HG03045 (cell line): Measurements from ENCODE around the gene ACTN1.

Source experiments
- ATAC-seq: cut with Tn5 transposase; IDR thresholded peaks from one replicate; pipeline ENCODE4 v1.9.1; 2021; ENCODE audit warnings: mild to moderate bottlenecking, moderate library complexity; ENCODE audit not compliant: unreplicated experiment

The ACTN1 gene

DNA sequence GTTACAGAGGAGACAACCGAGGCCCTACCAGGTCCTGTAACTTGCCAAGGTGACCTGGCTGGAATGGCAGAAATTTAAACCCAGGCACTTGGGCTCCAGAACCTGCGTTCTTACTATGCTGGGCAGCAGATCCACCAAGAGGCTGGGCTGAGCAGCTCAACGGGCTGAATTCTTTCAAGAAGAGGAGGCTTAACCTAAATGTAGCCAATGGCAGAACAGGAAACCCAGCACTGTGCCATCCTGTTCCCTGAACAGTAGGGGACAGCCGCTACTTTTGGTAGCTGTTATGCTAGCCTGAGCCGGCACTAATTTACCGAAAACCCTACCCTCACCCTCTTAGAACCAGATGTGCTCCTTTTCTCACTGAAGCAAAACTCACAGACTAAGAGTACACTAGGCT lies 86.1 kb downstream of the ACTN1 start:
- no peak for ATAC-seq

GRCh38 chr14:68891851-68892660 lies 87.0 kb downstream of the ACTN1 start:
- no peak for ATAC-seq

DNA sequence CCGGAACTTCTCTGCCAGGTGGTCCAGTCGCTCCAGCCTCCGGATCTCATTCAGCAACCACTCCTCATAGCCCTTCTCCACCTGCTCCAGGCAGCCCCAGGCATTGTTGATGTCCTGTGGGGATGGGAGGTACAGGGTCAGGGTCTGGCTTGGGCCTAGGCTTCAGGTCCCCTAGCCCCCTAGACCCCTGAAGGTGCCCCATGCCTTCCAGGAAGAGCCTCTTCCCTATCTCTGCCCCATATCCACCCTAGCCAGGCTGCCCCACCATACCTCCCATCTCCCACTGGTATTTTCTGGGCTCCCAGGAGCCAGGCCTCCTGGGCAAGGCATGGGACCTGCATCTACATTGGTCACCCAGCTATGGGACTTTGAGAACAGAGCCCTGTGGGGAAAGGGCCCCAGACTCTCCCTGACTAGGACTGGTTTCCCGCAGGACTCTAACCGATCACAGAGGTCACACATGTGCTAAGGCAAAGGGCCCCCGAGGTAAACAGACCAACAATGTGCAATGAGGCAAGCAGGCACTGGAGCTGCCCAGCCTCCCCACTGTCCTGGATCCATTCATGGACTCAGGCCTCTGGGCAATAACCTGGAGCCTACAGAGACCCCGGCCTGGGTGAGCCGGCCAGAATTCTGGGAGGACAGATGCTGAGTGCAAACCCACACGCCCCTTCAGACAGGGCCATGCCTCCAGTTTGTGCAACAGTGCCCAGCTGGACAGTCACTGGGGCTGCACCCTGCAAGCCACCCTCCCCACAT lies 88.8 kb downstream of the ACTN1 start:
- no peak for ATAC-seq

- no peak for ATAC-seq
Observed at GRCh38 chr14:68888883-68889282, 90.2 kb downstream of the ACTN1 start.

- ATAC-seq, result no peak
Observed at GRCh38 chr14:68888025-68888850, 90.9 kb downstream of the ACTN1 start.

DNA sequence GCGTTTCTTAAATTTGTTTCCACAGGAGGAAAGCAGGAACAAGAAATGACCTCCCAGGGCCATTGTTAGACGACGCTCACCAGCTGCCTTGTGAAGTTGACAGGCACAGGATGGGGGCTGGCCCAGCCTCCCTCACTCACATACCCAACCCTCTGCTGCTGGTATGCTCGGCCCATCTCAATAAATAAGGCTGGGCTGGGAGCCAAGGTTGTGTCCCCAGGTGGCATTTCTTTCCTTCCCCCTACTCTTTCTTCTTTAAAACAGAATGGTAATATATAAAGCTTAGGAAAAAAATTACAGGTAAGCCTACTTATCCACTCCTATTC lies 93.0 kb downstream of the ACTN1 start:
- no peak for ATAC-seq

DNA sequence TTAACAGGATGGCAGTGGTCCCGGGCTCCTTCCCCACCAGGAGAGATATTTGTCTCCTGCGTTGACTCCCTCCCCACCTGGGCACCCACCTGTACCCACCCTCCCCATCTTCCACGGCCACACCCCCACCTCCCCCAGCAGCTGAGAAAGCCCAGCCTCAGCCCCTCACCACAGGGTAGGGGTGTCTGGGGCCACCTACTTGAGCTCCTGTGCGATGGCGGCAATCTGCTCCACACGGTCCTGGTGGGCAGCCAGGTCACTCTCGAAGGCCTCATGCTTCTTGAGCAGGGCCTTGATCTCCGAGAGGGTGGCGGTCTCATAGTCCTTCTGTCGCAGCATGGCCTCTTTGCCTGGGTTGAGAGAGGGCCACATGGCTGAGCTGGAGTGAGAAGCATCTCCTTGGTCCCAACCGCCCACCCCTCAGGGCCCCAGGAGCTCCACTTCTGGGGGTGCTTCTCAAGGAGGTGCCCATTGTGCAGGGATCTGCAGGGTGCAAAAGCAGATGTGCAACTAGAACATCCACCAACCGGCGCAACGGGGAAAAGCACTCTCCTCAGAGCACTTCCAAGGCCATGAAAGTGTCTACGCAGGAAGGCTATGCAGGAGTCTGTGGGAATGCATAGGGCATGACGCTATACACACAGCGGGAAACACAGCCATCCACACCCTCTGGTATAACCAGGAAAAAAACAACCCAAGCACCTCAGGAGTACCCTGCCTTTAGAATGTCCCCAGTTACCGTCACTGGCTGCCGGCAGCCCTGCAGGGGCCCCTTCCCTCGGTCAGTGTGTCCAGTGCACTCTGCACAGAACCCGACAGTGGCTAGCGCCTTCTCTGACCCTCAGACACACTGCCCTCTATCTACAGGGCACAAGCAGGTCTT lies 93.6 kb downstream of the ACTN1 start:
- no peak for ATAC-seq

DNA sequence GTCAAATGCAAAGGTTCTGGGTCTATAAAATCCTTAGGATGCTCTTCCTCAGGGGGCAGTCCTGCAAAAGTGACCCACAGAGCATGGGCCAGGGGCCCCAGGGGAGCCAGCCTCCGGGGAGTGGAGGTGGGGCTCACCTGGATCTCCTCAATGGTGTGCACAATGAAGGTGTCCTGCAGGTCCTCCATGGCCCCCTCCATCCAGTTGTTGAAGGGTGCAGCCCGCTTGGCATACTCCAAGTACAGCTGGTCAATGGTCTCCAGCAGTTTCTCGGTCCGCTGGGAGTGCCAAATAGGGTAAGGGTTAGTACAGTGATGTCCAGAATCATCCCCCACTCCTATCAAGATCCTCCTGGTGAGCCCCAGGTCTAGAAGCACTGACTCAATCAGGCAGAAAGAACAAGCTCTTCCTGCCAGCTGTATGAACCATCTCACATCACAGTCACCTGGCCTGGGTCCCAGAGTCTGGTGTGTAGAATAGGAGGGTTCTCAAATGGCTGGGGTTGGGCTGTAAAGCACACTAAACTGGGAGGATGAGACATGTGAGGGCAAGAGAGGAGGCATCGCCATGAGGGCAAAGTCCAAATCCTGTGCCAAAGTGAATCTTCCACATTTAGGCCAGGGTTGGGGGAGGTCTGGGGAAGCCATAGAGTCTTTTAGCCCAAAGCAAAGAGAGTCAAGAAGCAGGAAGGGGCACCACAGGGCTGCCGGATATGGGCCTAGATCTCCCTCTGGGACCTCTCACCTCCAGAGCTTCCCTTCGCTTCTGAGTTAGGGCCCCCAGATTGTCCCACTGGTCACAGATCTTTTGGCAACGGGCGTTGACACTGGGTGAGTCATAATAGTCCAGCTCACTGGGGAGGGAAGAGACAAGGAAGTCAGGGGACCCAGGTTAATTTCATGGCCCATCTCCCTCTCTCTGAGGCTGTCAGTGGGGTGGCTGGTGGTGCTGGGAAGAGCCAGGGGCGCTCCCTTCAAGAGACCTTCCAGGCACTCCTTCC lies 94.8 kb downstream of the ACTN1 start:
- no peak for ATAC-seq

DNA sequence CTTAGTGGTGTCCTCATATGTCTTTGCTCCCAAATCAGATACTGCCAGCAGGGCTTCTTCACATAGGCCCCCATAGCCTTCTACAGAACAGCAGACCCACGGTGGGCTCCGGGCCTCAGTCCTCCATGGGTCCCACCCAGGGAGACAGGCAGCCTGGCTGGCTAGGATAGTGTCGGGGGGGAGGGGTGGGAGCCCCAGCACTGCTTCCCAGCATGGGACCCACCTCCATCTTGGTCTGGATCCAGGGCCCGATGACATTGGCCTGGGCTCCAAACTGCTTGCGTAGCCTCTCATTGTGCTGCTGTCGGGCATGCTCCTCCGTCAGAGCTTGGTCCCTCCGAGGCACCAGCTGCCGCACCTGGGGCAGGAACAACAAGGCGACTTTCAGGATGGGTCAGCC lies 96.9 kb downstream of the ACTN1 start:
- ATAC-seq, result no peak

DNA sequence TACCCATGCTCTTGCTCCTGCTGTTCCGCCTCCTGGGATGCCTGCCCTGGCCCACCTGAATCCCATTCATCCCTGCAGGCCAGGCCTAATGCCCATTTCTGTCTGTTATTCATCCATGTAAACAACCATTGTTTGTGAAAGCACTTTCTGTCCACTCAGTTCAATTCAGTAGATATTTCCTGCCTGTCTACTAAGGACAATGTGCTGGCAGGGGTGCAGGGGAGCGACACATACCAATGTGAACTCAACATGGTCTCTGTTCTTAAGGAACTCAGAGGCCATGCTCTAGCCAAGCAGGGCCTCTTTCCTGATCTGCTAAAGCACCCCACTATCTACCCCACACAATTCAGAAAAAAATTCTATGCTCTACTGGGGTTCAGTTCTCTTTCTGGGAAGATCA lies 97.7 kb downstream of the ACTN1 start:
- no peak for ATAC-seq

DNA sequence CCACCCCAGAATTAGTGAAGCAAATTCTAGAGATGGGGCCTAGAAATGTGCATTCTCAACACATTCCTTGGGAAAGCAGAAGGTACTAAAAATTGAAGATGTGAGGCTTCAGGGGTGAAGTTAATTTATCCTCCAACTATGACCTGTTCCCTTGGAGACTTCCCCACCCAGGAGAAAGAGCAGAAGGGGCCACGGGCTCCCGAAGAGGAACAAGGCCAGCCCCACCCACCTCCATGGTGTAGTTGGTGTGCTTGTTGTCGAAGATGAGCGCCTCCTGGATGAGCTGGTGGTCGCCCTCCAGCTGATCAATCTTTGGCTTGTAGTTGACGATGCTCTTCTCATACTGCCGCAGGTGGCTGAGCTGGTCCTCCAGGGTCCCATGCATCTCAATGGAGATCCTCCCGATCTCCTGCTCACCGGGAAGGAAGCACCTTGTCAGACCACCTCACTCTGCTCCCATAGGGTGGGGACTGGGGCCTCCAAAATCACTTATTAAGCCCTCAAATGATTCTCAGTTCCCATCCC lies 98.5 kb downstream of the ACTN1 start:
- ATAC-seq, result no peak

GRCh38 chr14:68879841-68880575 lies 99.1 kb downstream of the ACTN1 start:
- no peak for ATAC-seq

DNA sequence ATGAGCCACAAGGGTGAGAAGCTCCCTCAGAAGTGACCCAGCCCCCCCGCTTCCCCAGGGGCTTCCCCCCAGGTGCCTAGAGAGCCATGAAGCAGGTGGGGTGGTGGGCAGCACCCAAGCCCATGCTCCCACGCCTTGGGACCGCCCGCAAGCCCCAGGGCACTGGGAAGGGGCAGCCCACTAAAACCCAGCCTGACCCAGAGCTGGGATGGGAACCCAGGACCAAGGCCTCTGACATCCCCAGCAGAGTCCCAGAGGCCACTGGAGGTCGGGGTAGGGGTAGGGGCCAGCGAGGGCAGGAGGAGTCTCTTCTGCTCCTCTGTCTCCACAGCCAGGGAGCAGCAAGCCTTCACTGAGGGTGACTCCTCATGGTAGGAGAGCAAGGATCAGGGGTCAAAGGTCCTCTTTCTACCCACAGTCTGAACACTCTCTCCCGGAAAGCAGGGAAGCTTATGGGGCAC lies 99.8 kb downstream of the ACTN1 start:
- ATAC-seq, result no peak

- ATAC-seq, result no peak
Observed at GRCh38 chr14:68878908-68879307, 100.2 kb downstream of the ACTN1 start.

DNA sequence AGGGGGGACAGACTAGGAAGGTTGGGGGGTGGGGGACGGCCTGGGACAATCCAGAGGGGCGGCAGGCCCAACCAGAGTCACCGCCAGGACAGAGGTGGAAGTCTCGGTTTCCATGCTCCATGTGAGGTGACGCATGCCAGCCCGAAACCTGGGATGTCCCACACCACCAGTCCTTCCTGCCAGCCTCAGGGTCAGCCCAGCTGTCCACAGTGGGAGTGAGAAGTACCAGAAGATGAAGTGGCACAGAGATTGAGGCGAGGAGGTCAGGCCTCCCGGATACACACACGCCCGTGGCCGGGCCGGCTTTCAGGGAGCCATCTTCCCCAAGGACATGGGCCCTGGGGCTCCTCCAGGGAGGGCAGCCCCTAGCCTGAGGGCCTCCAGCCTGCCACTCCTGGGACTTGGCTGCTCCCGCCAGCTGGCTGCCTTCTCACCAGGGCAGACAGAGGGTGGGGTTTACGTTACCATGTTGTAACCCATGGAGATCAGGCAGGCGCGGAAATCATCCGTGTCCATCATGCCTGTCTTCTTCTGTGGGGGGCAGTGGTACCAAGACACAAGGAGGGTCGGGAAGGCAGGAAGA lies 101.0 kb downstream of the ACTN1 start:
- ATAC-seq, result no peak

GRCh38 chr14:68876976-68877375 lies 102.1 kb downstream of the ACTN1 start:
- ATAC-seq, result no peak

DNA sequence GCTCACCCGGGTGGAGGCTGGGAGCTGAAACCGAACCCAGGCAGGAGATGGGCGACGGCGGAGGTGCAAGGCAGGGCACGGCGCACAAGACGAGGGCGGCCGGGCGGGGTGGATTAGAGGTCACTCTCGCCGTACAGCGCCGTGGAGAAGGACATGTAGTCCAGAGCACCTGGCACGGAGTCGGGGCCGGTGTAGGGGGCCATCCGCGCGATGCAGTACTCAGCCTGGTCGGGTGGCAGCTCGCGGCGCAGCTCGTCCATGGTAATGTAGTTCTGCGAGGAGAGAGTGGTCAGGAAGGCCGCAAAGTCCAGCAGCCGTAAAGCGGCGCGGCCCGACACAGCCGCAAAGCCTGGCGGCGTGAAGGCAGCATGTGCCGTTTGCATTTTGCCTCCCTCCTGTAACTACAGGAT lies 104.4 kb downstream of the ACTN1 start:
- ATAC-seq, result no peak

- ATAC-seq, result no peak
Observed at GRCh38 chr14:68873376-68873775, 105.7 kb downstream of the ACTN1 start.
